Astrocyte (in vitro differentiated cells and primary cell): ENCODE results near the gene RAB11FIP5. TPM values are rescaled to one million over a fixed set of nuclear protein-coding genes. Genes with fewer than 3 reads are reported as not detected.
"Not testable (repeated sequence)": the region's sequence is repeated elsewhere in the genome, so short reads cannot be mapped to it uniquely, and the experiment has no call there.

Source experiments
- DNase-seq: peaks from one replicate; pipeline ENCODE4 v3.0.0-alpha.2; 2010; ENCODE audit warnings: low read depth
- FAIRE-seq: peaks from 2 replicates; lab custom pipeline; 2011; peaks lifted over from hg19 to GRCh38; lab: Jason Lieb, UNC
- H2AFZ ChIP-seq: 2 replicates; pipeline ENCODE4 v1.6.0; 2012; ENCODE audit warnings: low read depth, low read length, inconsistent platforms
- H3K27ac ChIP-seq: 2 replicates; pipeline ENCODE4 v1.5.1; 2011; ENCODE audit warnings: low read depth, low read length, inconsistent platforms
- H3K27me3 ChIP-seq: 2 replicates; pipeline ENCODE4 v1.6.0; 2011; ENCODE audit warnings: low read length, inconsistent platforms; ENCODE audit not compliant: insufficient read depth
- H3K36me3 ChIP-seq: 2 replicates; pipeline ENCODE4 v1.5.1; 2011; ENCODE audit warnings: low read length, inconsistent platforms; ENCODE audit not compliant: insufficient read depth
- H3K4me1 ChIP-seq: 2 replicates; pipeline ENCODE4 v1.5.1; 2011; ENCODE audit warnings: low read length, inconsistent platforms; ENCODE audit not compliant: insufficient read depth
- H3K4me2 ChIP-seq: 2 replicates; pipeline ENCODE4 v1.6.0; 2012; ENCODE audit warnings: low read length, inconsistent platforms
- H3K4me3 ChIP-seq: 2 replicates; pipeline ENCODE4 v1.5.1; 2011; ENCODE audit warnings: low read depth, mild to moderate bottlenecking, low read length, inconsistent platforms; ENCODE audit not compliant: insufficient read depth
- H3K79me2 ChIP-seq: 2 replicates; pipeline ENCODE4 v1.6.0; 2012; ENCODE audit warnings: mild to moderate bottlenecking, low read length, inconsistent platforms; ENCODE audit not compliant: insufficient read depth
- H3K9ac ChIP-seq: 2 replicates; pipeline ENCODE4 v1.6.0; 2012; ENCODE audit warnings: mild to moderate bottlenecking, low read length, inconsistent platforms
- H3K9me3 ChIP-seq: 2 replicates; pipeline ENCODE4 v1.5.1; 2012; ENCODE audit warnings: low read depth, mild to moderate bottlenecking, low read length, inconsistent platforms; ENCODE audit not compliant: insufficient read depth
- H4K20me1 ChIP-seq: 2 replicates; pipeline ENCODE4 v1.6.0; 2012; ENCODE audit warnings: low read length, inconsistent platforms; ENCODE audit not compliant: insufficient read depth
- H3K27ac Mint-ChIP-seq: one replicate; pipeline ENCODE4 v1.8.0; 2021; ENCODE audit warnings: mild to moderate bottlenecking, mixed read lengths; ENCODE audit not compliant: unreplicated experiment
- H3K27me3 Mint-ChIP-seq: one replicate; pipeline ENCODE4 v1.8.0; 2021; ENCODE audit warnings: low read depth, mixed read lengths; ENCODE audit not compliant: unreplicated experiment
- H3K36me3 Mint-ChIP-seq: one replicate; pipeline ENCODE4 v1.8.0; 2021; ENCODE audit warnings: low read depth, mixed read lengths; ENCODE audit not compliant: unreplicated experiment
- H3K4me1 Mint-ChIP-seq: one replicate; pipeline ENCODE4 v1.8.0; 2021; ENCODE audit warnings: low read depth, mixed read lengths; ENCODE audit not compliant: unreplicated experiment
- H3K4me3 Mint-ChIP-seq: one replicate; pipeline ENCODE4 v1.8.0; 2021; ENCODE audit warnings: mild to moderate bottlenecking, moderate library complexity, mixed read lengths; ENCODE audit not compliant: unreplicated experiment
- H3K9me3 Mint-ChIP-seq: one replicate; pipeline ENCODE4 v1.8.0; 2021; ENCODE audit warnings: mild to moderate bottlenecking, mixed read lengths; ENCODE audit not compliant: unreplicated experiment
- CTCF ChIP-seq: IDR thresholded peaks from 2 replicates; pipeline ENCODE4 v1.5.1; 2011; ENCODE audit warnings: low read depth, mild to moderate bottlenecking, inconsistent platforms, low read length, moderate library complexity; ENCODE audit not compliant: insufficient read depth
- EZH2 ChIP-seq: IDR thresholded peaks from 2 replicates; pipeline ENCODE4 v1.6.1; 2012; ENCODE audit warnings: mild to moderate bottlenecking, low read length, inconsistent platforms; ENCODE audit not compliant: insufficient read depth
- total RNA-seq: library from RNA; stranded (reverse); gene quantifications from 2 replicates; pipeline ENCODE4 v1.2.1, GENCODE V29; 2021

RAB11FIP5 gene
- total RNA-seq, 1 donor from 2014 or later, result 56.0 TPM

- Mint-ChIP-seq H3K27me3 (peaks cover 10% of the 10 kb centered on the region), H3K9me3 (peaks cover 4% of the 10 kb centered on the region), H3K4me1 (peaks cover 7% of the 10 kb centered on the region), H3K4me3 (no peak overlapping the region), H3K36me3 (no peaks in the 10 kb centered on the region), H3K27ac (no peak overlapping the region)
- H3K27me3 ChIP-seq, result peaks cover 2% of the 10 kb centered on the region
- no peak for TF ChIP-seq EZH2
- no peak for TF ChIP-seq CTCF
- H3K27ac ChIP-seq, result no peak overlapping the region
- H3K36me3 ChIP-seq, result no peaks in the 10 kb centered on the region
- no peak overlapping the region for H3K9ac ChIP-seq
- H3K4me1 ChIP-seq, result peaks cover 8% of the 10 kb centered on the region
- H3K4me3 ChIP-seq, result no peak overlapping the region
- H3K9me3 ChIP-seq, result no peaks in the 10 kb centered on the region
- no peak overlapping the region for H2AFZ ChIP-seq
- H3K79me2 ChIP-seq, result no peaks in the 10 kb centered on the region
- no peak for FAIRE-seq
- H3K4me2 ChIP-seq, result no peak overlapping the region
- no peak for DNase-seq
- no peaks in the 10 kb centered on the region for H4K20me1 ChIP-seq
These were observed 18.0 kb upstream of the RAB11FIP5 start for GRCh38 chr2:73130790-73131189.

- Histone ChIP-seq H3K36me3 (no peaks in the 10 kb centered on the region), H3K9ac (no peak overlapping the region), H2AFZ (no peak overlapping the region), H4K20me1 (no peaks in the 10 kb centered on the region), H3K4me3 (no peak overlapping the region), H3K4me2 (no peak overlapping the region), H3K4me1 (peaks cover 4% of the 10 kb centered on the region), H3K9me3 (no peaks in the 10 kb centered on the region), H3K27me3 (peaks cover 2% of the 10 kb centered on the region), H3K27ac (no peak overlapping the region), H3K79me2 (no peaks in the 10 kb centered on the region)
- TF ChIP-seq CTCF, result no peak
- TF ChIP-seq EZH2, result no peak
- Mint-ChIP-seq H3K36me3 (no peaks in the 10 kb centered on the region), H3K9me3 (peaks cover 4% of the 10 kb centered on the region), H3K27ac (no peak overlapping the region), H3K4me1 (peaks cover 4% of the 10 kb centered on the region), H3K4me3 (no peak overlapping the region), H3K27me3 (peaks cover 10% of the 10 kb centered on the region)
- FAIRE-seq, result no peak
- DNase-seq, result no peak
These were observed 16.2 kb upstream of the RAB11FIP5 start for GRCh38 chr2:73128841-73129535.

GRCh38 chr2:73122536-73122935 lies 9.8 kb upstream of the RAB11FIP5 start:
- Histone ChIP-seq H3K9ac (no peak overlapping the region), H3K4me2 (no peak overlapping the region), H3K4me3 (no peak overlapping the region), H3K9me3 (no peaks in the 10 kb centered on the region), H3K79me2 (no peaks in the 10 kb centered on the region), H3K4me1 (no peaks in the 10 kb centered on the region), H3K27ac (no peak overlapping the region), H3K27me3 (peaks cover 6% of the 10 kb centered on the region), H2AFZ (no peak overlapping the region), H4K20me1 (no peaks in the 10 kb centered on the region), H3K36me3 (no peaks in the 10 kb centered on the region)
- DNase-seq, result no peak
- Mint-ChIP-seq H3K4me3 (no peak overlapping the region), H3K4me1 (no peaks in the 10 kb centered on the region), H3K9me3 (peaks cover 8% of the 10 kb centered on the region), H3K27me3 (peaks cover 4% of the 10 kb centered on the region), H3K27ac (no peak overlapping the region), H3K36me3 (no peaks in the 10 kb centered on the region)
- TF ChIP-seq EZH2, result no peak
- no peak for TF ChIP-seq CTCF
- no peak for FAIRE-seq

- H3K4me1 Mint-ChIP-seq, result not testable (repeated sequence)
These were observed 7.0 kb upstream of the RAB11FIP5 start for GRCh38 chr2:73119611-73120239.

More at GRCh38 chr2:73119611-73120239, 7.0 kb upstream of the RAB11FIP5 start:
- not testable (repeated sequence) for H3K36me3 Mint-ChIP-seq, H3K27ac Mint-ChIP-seq, H3K36me3 ChIP-seq, H3K9me3 Mint-ChIP-seq, H2AFZ ChIP-seq, H3K9me3 ChIP-seq, DNase-seq, H3K4me1 ChIP-seq, H3K79me2 ChIP-seq, H4K20me1 ChIP-seq, H3K27me3 Mint-ChIP-seq, H3K27ac ChIP-seq, H3K9ac ChIP-seq, H3K4me3 ChIP-seq, H3K27me3 ChIP-seq, H3K4me2 ChIP-seq, H3K4me3 Mint-ChIP-seq, FAIRE-seq
